DOHH2 (cell line): ENCODE results near the gene PARVB.

Source experiments
- EZH2phosphoT487 ChIP-seq: fragments of 200-600 bp; sonication (generic); IDR thresholded peaks from 2 replicates; pipeline ENCODE4 v1.6.1; 2017; ENCODE audit warnings: borderline replicate concordance, mild to moderate bottlenecking, antibody characterized with exemption, low read length, moderate library complexity, mixed read lengths
- TF ChIP-seq, protein P1 (sequence below): fragments of 200-600 bp; sonication (generic); IDR thresholded peaks from one replicate; pipeline ENCODE4 v1.5.1; 2014; ENCODE audit warnings: antibody characterized with exemption, mild to moderate bottlenecking, low read depth, low read length; ENCODE audit not compliant: poor library complexity, severe bottlenecking

DNA sequence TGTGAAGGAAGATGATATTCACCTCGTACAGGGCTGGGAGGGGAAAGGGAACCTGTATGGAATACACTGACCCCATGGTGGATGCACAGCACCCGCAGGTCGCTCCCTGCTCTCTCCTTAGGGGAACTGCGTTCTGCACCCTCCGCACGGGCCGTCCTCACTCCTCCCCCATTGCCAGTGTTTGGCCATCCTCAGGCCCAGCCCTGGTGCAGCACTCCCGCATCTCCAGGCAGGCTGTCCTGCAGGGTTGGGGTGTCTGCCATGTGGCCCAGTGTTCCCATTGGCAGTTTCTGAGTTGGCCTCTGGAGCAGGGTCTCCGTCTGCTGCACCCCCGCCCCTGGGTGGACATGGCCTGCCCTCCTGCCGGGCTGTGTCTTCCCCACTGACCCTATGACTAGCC is 137.6 kb downstream of the PARVB start:
- TF ChIP-seq, protein P1, sequence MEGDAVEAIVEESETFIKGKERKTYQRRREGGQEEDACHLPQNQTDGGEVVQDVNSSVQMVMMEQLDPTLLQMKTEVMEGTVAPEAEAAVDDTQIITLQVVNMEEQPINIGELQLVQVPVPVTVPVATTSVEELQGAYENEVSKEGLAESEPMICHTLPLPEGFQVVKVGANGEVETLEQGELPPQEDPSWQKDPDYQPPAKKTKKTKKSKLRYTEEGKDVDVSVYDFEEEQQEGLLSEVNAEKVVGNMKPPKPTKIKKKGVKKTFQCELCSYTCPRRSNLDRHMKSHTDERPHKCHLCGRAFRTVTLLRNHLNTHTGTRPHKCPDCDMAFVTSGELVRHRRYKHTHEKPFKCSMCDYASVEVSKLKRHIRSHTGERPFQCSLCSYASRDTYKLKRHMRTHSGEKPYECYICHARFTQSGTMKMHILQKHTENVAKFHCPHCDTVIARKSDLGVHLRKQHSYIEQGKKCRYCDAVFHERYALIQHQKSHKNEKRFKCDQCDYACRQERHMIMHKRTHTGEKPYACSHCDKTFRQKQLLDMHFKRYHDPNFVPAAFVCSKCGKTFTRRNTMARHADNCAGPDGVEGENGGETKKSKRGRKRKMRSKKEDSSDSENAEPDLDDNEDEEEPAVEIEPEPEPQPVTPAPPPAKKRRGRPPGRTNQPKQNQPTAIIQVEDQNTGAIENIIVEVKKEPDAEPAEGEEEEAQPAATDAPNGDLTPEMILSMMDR, result no peak
- TF ChIP-seq EZH2phosphoT487, result no peak
